CD4-positive, alpha-beta T cell (primary cell): ENCODE results near the gene GNB2. TPM values are rescaled to one million over a fixed set of nuclear protein-coding genes. Genes with fewer than 3 reads are reported as not detected.

Experiments
- ATAC-seq: fragments of 200-7000 bp; cut with Tn5 transposase; one replicate; pipeline ENCODE4 v1.10.0; 2022; ENCODE audit warnings: mild to moderate bottlenecking; ENCODE audit not compliant: poor library complexity
- CTCF ChIA-PET: fragments of 350-600 bp; sonication (Branson Sonifier 250); formaldehyde crosslinking; loops from one replicate; lab custom pipeline; 2021; ENCODE audit warnings: antibody characterized with exemption, inconsistent platforms; lab: Charles Lee
- POLR2A ChIA-PET: fragments of 350-600 bp; sonication (Branson Sonifier 250); formaldehyde crosslinking; loops from one replicate; lab custom pipeline; 2021; ENCODE audit warnings: antibody characterized with exemption, inconsistent platforms; lab: Charles Lee
- DNase-seq, 14 experiments: peaks; one replicate each; pipeline ENCODE4 v3.0.0-alpha.2; 2013 to 2020; ENCODE audit warnings: mixed read lengths in 2 of 14
- H3K27ac ChIP-seq, 2 donors: one replicate each; pipeline versions ENCODE4 v1.5.1 to v1.7.0; 2013; ENCODE audit warnings: low read length in 2 of 2, low read depth in 1 of 2, mild to moderate bottlenecking in 1 of 2
- H3K27me3 ChIP-seq, 2 experiments: 1 replicate in 1 of 2; 2 replicates in 1 of 2; pipeline versions ENCODE4 v1.6.1 to v1.7.0; 2013; ENCODE audit warnings: low read length in 2 of 2, control low read depth in 1 of 2, mild to moderate bottlenecking in 1 of 2, moderate library complexity in 1 of 2; ENCODE audit not compliant: insufficient read depth in 2 of 2, control insufficient read depth in 1 of 2
- H3K36me3 ChIP-seq: one replicate; pipeline ENCODE4 v1.6.1; 2013; ENCODE audit warnings: low read length, control low read depth; ENCODE audit not compliant: insufficient read depth
- H3K4me1 ChIP-seq: one replicate; pipeline ENCODE4 v1.6.1; 2013; ENCODE audit warnings: low read length, control low read depth; ENCODE audit not compliant: insufficient read depth
- H3K4me3 ChIP-seq: one replicate; pipeline ENCODE4 v1.5.1; 2013; ENCODE audit warnings: mild to moderate bottlenecking, low read length, moderate library complexity
- H3K9me3 ChIP-seq, 2 experiments: 1 replicate in 1 of 2; 2 replicates in 1 of 2; pipeline versions ENCODE4 v1.6.1 to v1.7.0; 2013; ENCODE audit warnings: low read length in 2 of 2, mild to moderate bottlenecking in 2 of 2, control low read depth in 1 of 2, moderate library complexity in 1 of 2; ENCODE audit not compliant: control insufficient read depth in 1 of 2, insufficient read depth in 1 of 2
- H3K27ac Mint-ChIP-seq: one replicate; pipeline ENCODE4 v1.8.0; 2020; ENCODE audit warnings: mixed read lengths
- H3K27me3 Mint-ChIP-seq: one replicate; pipeline ENCODE4 v1.8.0; 2021; ENCODE audit warnings: mixed read lengths
- H3K36me3 Mint-ChIP-seq: one replicate; pipeline ENCODE4 v1.8.0; 2021; ENCODE audit warnings: low read depth, mixed read lengths
- H3K4me1 Mint-ChIP-seq: one replicate; pipeline ENCODE4 v1.8.0; 2021; ENCODE audit warnings: low read depth, mixed read lengths
- H3K4me3 Mint-ChIP-seq: one replicate; pipeline ENCODE4 v1.8.0; 2020; ENCODE audit warnings: mild to moderate bottlenecking, mixed read lengths
- H3K9me3 Mint-ChIP-seq: one replicate; pipeline ENCODE4 v1.8.0; 2020; ENCODE audit warnings: mixed read lengths
- intact Hi-C, 2 experiments: fragments of 100-400 bp; cut with DNase I in 1 of 2; cut with micrococcal nuclease in 1 of 2; formaldehyde crosslinking; loops; one replicate each; pipeline versions ENCODE4 v1.15.1 to v1.9.0; 2023 to 2025; cut with DNase I, micrococcal nuclease
- total RNA-seq, 174 experiments: library from RNA in 2 of 174; stranded (reverse) in 2 of 174; gene quantifications; one replicate each; pipeline ENCODE4 v1.2.3 and lab custom pipeline; 2021 to 2026
- TF ChIP-seq, protein P1 (sequence below): fragments of 200-600 bp; IDR thresholded peaks from one replicate; pipeline ENCODE4 v1.8.0; 2022; ENCODE audit warnings: antibody characterized with exemption, mild to moderate bottlenecking

Gene GNB2
- total RNA-seq, 2 experiments from 2014 or later: 87.8 to 91.9 TPM

DNA sequence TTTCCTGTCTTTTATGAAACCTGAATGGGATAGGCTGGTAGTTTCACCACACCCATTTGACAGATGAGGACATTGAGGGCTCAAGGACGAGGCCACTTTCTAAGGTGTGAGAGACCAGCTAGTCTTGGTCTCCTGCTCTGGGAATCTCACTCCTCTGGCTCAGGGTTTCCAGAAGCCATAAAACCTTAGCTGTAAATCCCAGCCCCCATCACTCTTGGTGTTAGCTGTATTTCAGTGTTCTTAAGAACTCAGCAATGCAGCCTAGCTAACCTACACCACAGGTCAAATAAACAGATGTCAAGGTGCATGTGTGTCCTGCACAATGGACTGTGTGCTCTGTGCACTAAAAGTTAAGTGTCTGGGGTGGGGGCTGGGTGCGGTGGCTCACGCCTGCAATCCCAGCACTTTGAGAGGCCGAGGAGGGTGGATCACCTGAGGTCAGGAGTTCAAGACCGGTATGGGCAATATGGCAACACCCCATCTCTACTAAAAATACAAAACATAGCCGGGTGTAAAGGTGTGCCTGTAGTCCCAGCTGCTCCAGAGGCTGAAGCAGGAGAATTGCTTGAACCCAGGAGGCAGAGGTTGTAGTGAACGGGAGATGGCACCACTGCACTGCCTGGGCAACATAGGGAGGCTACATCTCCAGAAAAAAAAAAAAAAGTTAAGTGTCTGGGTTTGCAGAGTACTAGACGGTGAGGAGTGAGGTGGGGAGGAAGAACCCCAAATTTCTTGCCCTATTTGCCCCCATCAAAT lies 46.2 kb downstream of the GNB2 start:
- no peak overlapping the region for H3K27ac ChIP-seq
- H3K27me3 ChIP-seq: peaks cover 17 to 46% of the 10 kb centered on the region in 2 experiments
- no peaks in the 10 kb centered on the region for H3K4me1 ChIP-seq
- intact Hi-C loops: no loop called here
- ATAC-seq: no peak
- CTCF ChIA-PET: no interaction called here
- no peaks in the 10 kb centered on the region for H3K36me3 ChIP-seq
- no peak overlapping the region for H3K4me3 ChIP-seq
- no peak overlapping the region for H3K4me3 Mint-ChIP-seq
- TF ChIP-seq, protein P1, sequence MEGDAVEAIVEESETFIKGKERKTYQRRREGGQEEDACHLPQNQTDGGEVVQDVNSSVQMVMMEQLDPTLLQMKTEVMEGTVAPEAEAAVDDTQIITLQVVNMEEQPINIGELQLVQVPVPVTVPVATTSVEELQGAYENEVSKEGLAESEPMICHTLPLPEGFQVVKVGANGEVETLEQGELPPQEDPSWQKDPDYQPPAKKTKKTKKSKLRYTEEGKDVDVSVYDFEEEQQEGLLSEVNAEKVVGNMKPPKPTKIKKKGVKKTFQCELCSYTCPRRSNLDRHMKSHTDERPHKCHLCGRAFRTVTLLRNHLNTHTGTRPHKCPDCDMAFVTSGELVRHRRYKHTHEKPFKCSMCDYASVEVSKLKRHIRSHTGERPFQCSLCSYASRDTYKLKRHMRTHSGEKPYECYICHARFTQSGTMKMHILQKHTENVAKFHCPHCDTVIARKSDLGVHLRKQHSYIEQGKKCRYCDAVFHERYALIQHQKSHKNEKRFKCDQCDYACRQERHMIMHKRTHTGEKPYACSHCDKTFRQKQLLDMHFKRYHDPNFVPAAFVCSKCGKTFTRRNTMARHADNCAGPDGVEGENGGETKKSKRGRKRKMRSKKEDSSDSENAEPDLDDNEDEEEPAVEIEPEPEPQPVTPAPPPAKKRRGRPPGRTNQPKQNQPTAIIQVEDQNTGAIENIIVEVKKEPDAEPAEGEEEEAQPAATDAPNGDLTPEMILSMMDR: no peak
- peaks cover 0 to 25% of the 10 kb centered on the region in 2 experiments for H3K9me3 ChIP-seq
- POLR2A ChIA-PET: no interaction called here
- no peak overlapping the region for H3K27ac Mint-ChIP-seq
- H3K9me3 Mint-ChIP-seq: peaks cover 5% of the 10 kb centered on the region
- no peaks in the 10 kb centered on the region for H3K4me1 Mint-ChIP-seq
- no peak for DNase-seq
- no peaks in the 10 kb centered on the region for H3K36me3 Mint-ChIP-seq
- peaks cover 57% of the 10 kb centered on the region for H3K27me3 Mint-ChIP-seq

DNA sequence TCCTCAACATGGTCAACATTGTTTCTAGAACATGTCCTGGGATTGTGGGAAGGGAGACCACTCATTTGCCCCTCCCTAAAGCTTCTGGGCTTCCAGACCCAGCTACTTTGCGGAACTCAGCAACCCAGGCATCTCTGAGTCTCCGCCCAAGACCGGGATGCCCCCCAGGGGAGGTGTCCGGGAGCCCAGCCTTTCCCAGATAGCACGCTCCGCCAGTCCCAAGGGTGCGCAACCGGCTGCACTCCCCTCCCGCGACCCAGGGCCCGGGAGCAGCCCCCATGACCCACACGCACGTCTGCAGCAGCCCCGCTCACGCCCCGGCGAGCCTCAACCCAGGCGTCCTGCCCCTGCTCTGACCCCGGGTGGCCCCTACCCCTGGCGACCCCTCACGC lies 46.7 kb downstream of the GNB2 start, which contains the start of gene EPO:
Gene EPO (plus strand): TSS at position 190 of the 392 bp plus-strand sequence. CDS start 513 bp downstream, outside the sequence.
- ChIA-PET CTCF (interaction anchor here (0.9 kb wide), 1 partner anchor 15 kb away, joined by 3 read pairs; the partner anchor contains the start of gene POP7), POLR2A (no interaction called here)
- H3K4me3 ChIP-seq: no peak within 1 kb of the TSS
- DNase-seq (no peak), ATAC-seq (no peak)
- H3K9me3 ChIP-seq: peaks cover 0 to 25% of the 10 kb centered on the region in 2 experiments
- Mint-ChIP-seq H3K27me3 (peaks cover 60% of the 10 kb centered on the region), H3K4me1 (peaks cover 3% of the 10 kb centered on the region), H3K4me3 (no peak within 1 kb of the TSS), H3K9me3 (peaks cover 5% of the 10 kb centered on the region), H3K27ac (no peak within 1 kb of the TSS), H3K36me3 (no peaks in the 10 kb centered on the region)
- H3K36me3 ChIP-seq: no peaks in the 10 kb centered on the region
- TF ChIP-seq, protein P1: no peak
- peaks cover 3% of the 10 kb centered on the region for H3K4me1 ChIP-seq
- intact Hi-C loops: no loop called here
- H3K27me3 ChIP-seq: peaks cover 17 to 46% of the 10 kb centered on the region in 2 experiments
- H3K27ac ChIP-seq: no peak within 1 kb of the TSS

DNA sequence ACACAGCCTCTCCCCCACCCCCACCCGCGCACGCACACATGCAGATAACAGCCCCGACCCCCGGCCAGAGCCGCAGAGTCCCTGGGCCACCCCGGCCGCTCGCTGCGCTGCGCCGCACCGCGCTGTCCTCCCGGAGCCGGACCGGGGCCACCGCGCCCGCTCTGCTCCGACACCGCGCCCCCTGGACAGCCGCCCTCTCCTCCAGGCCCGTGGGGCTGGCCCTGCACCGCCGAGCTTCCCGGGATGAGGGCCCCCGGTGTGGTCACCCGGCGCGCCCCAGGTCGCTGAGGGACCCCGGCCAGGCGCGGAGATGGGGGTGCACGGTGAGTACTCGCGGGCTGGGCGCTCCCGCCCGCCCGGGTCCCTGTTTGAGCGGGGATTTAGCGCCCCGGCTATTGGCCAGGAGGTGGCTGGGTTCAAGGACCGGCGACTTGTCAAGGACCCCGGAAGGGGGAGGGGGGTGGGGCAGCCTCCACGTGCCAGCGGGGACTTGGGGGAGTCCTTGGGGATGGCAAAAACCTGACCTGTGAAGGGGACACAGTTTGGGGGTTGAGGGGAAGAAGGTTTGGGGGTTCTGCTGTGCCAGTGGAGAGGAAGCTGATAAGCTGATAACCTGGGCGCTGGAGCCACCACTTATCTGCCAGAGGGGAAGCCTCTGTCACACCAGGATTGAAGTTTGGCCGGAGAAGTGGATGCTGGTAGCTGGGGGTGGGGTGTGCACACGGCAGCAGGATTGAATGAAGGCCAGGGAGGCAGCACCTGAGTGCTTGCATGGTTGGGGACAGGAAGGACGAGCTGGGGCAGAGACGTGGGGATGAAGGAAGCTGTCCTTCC lies 47.3 kb downstream of the GNB2 start:
- Mint-ChIP-seq H3K27ac (no peak overlapping the region), H3K9me3 (peaks cover 5% of the 10 kb centered on the region), H3K27me3 (peaks cover 62% of the 10 kb centered on the region), H3K4me1 (peaks cover 5% of the 10 kb centered on the region), H3K36me3 (no peaks in the 10 kb centered on the region), H3K4me3 (no peak overlapping the region)
- no peak for DNase-seq
- H3K9me3 ChIP-seq: peaks cover 0 to 25% of the 10 kb centered on the region in 2 experiments
- ATAC-seq: no peak
- ChIA-PET CTCF (interaction anchor here (0.9 kb wide), 1 partner anchor 15 kb away, joined by 3 read pairs; the partner anchor contains the start of gene POP7), POLR2A (no interaction called here)
- no peaks in the 10 kb centered on the region for H3K36me3 ChIP-seq
- H3K4me3 ChIP-seq: no peak overlapping the region
- peaks cover 17 to 46% of the 10 kb centered on the region in 2 experiments for H3K27me3 ChIP-seq
- no peak overlapping the region for H3K27ac ChIP-seq
- peaks cover 3% of the 10 kb centered on the region for H3K4me1 ChIP-seq
- intact Hi-C loops: no loop called here
- TF ChIP-seq, protein P1: no peak
